ENCODE measurements around the gene MGMT.

Gene MGMT

GRCh38 chr10:129645487-129645886, 178.4 kb downstream of the MGMT start:
- TF ChIP-seq CTCF (IDR thresholded peaks at IDR 0.05; ENCODE audit: low read depth, low read length, missing control alignments): no peak
- no peak overlapping the region for H3K4me3 ChIP-seq (replicated peaks; ENCODE audit: low read depth, low read length)
- DNase-seq (ENCODE audit: extremely low read depth, low read depth): no peak

GRCh38 chr10:129646973-129647372, 179.9 kb downstream of the MGMT start:
- no peak for DNase-seq (ENCODE audit: extremely low read depth, low read depth)
- H3K4me3 ChIP-seq (replicated peaks; ENCODE audit: low read depth, low read length): no peak overlapping the region
- TF ChIP-seq CTCF (IDR thresholded peaks at IDR 0.05; ENCODE audit: low read depth, low read length, missing control alignments): no peak

- no peak for DNase-seq (ENCODE audit: extremely low read depth, low read depth)
- TF ChIP-seq CTCF (IDR thresholded peaks at IDR 0.05; ENCODE audit: low read depth, low read length, missing control alignments): no peak
- H3K4me3 ChIP-seq (replicated peaks; ENCODE audit: low read depth, low read length): no peak overlapping the region
Observed at GRCh38 chr10:129647590-129647989, 180.5 kb downstream of the MGMT start.

- DNase-seq (ENCODE audit: extremely low read depth, low read depth): no peak
Observed at GRCh38 chr10:129648856-129649255, 181.8 kb downstream of the MGMT start.

GRCh38 chr10:129652021-129652420, 185.0 kb downstream of the MGMT start:
- no peak for TF ChIP-seq CTCF (IDR thresholded peaks at IDR 0.05; ENCODE audit: low read depth, low read length, missing control alignments)
- no peak for DNase-seq (ENCODE audit: extremely low read depth, low read depth)
- no peak overlapping the region for H3K4me3 ChIP-seq (replicated peaks; ENCODE audit: low read depth, low read length)

More at GRCh38 chr10:129648856-129649255, 181.8 kb downstream of the MGMT start:
- TF ChIP-seq CTCF (IDR thresholded peaks at IDR 0.05; ENCODE audit: low read depth, low read length, missing control alignments): no peak
- H3K4me3 ChIP-seq (replicated peaks; ENCODE audit: low read depth, low read length): no peak overlapping the region

GRCh38 chr10:129652521-129653201, 185.6 kb downstream of the MGMT start:
- TF ChIP-seq CTCF (IDR thresholded peaks at IDR 0.05; ENCODE audit: low read depth, low read length, missing control alignments): no peak
- no peak overlapping the region for H3K4me3 ChIP-seq (replicated peaks; ENCODE audit: low read depth, low read length)
- no peak for DNase-seq (ENCODE audit: extremely low read depth, low read depth)

- no peak overlapping the region for H3K4me3 ChIP-seq (replicated peaks; ENCODE audit: low read depth, low read length)
- DNase-seq (ENCODE audit: extremely low read depth, low read depth): no peak
- no peak for TF ChIP-seq CTCF (IDR thresholded peaks at IDR 0.05; ENCODE audit: low read depth, low read length, missing control alignments)
Observed at GRCh38 chr10:129653428-129653827, 186.4 kb downstream of the MGMT start.

Measured in HFF-Myc (cell line).